GM23338 (cell line): ENCODE data around the gene EIF4G3. TPM values are rescaled to one million over a fixed set of nuclear protein-coding genes. Genes with fewer than 3 reads are reported as not detected.

Source experiments
- ATAC-seq: fragments of 200-7000 bp; cut with Tn5 transposase; 3 replicates; pipeline ENCODE4 v1.9.1; 2020
- DNase-seq: peaks from one replicate; pipeline ENCODE4 v3.0.0-alpha.2; 2015; ENCODE audit warnings: low spot score
- H2AFZ ChIP-seq: fragments of 200-600 bp; sonication (generic); 2 replicates; pipeline ENCODE4 v1.8.0; 2016; ENCODE audit warnings: antibody characterized with exemption, mild to moderate bottlenecking, moderate library complexity
- H3F3A ChIP-seq: fragments of 200-600 bp; sonication (generic); replicated peaks from 2 replicates; pipeline ENCODE4 v1.8.0; 2017; ENCODE audit warnings: antibody characterized with exemption, mixed run types, low read depth
- H3K27ac ChIP-seq: fragments of 200-600 bp; sonication (generic); 2 replicates; pipeline ENCODE4 v1.6.1; 2016; ENCODE audit warnings: low read depth
- H3K27me3 ChIP-seq: fragments of 200-600 bp; sonication (generic); 2 replicates; pipeline ENCODE4 v1.8.0; 2016; ENCODE audit warnings: mild to moderate bottlenecking, mixed run types, moderate library complexity; ENCODE audit not compliant: insufficient read depth
- H3K36me3 ChIP-seq: fragments of 200-600 bp; sonication (generic); 2 replicates; pipeline ENCODE4 v1.8.0; 2016; ENCODE audit warnings: mild to moderate bottlenecking; ENCODE audit not compliant: insufficient read depth
- H3K4me1 ChIP-seq: fragments of 200-600 bp; sonication (generic); 2 replicates; pipeline ENCODE4 v1.8.0; 2016; ENCODE audit warnings: mild to moderate bottlenecking, moderate library complexity; ENCODE audit not compliant: insufficient read depth
- H3K4me2 ChIP-seq: fragments of 200-600 bp; sonication (generic); 2 replicates; pipeline ENCODE4 v1.7.1; 2017; ENCODE audit warnings: mixed run types
- H3K4me3 ChIP-seq: fragments of 200-600 bp; sonication (generic); 2 replicates; pipeline ENCODE4 v1.6.1; 2016; ENCODE audit warnings: mixed run types
- H3K79me2 ChIP-seq: fragments of 200-600 bp; sonication (generic); replicated peaks from 2 replicates; pipeline ENCODE4 v1.8.0; 2017; ENCODE audit warnings: mild to moderate bottlenecking; ENCODE audit not compliant: insufficient read depth
- H3K9me2 ChIP-seq: fragments of 200-600 bp; sonication (generic); 2 replicates; pipeline ENCODE4 v1.8.0; 2017; ENCODE audit not compliant: insufficient read depth
- H4K20me1 ChIP-seq: fragments of 200-600 bp; sonication (generic); replicated peaks from 2 replicates; pipeline ENCODE4 v1.8.0; 2017; ENCODE audit warnings: mild to moderate bottlenecking; ENCODE audit not compliant: insufficient read depth
- H3K27ac Mint-ChIP-seq: 2 replicates; pipeline ENCODE4 v1.8.0; 2020; ENCODE audit warnings: inconsistent platforms, mild to moderate bottlenecking, moderate library complexity, mixed read lengths
- H3K27me3 Mint-ChIP-seq: 3 replicates; pipeline ENCODE4 v1.8.0; 2022; ENCODE audit warnings: low read depth, mild to moderate bottlenecking, moderate library complexity, mixed read lengths, inconsistent platforms; ENCODE audit not compliant: insufficient read depth, poor library complexity
- H3K36me3 Mint-ChIP-seq: 3 replicates; pipeline ENCODE4 v1.8.0; 2021; ENCODE audit warnings: low read depth, mild to moderate bottlenecking, inconsistent platforms, moderate library complexity, mixed read lengths
- H3K4me1 Mint-ChIP-seq: 3 replicates; pipeline ENCODE4 v1.8.0; 2020; ENCODE audit warnings: mild to moderate bottlenecking, inconsistent platforms, mixed read lengths
- H3K4me3 Mint-ChIP-seq: 3 replicates; pipeline ENCODE4 v1.8.0; 2021; ENCODE audit warnings: moderate library complexity, mild to moderate bottlenecking, inconsistent platforms, mixed read lengths
- H3K9me3 Mint-ChIP-seq: 3 replicates; pipeline ENCODE4 v1.8.0; 2020; ENCODE audit warnings: moderate library complexity, mild to moderate bottlenecking, inconsistent platforms, mixed read lengths
- CREB1 ChIP-seq: fragments of 250-450 bp; sonication (Bioruptor Pico); IDR thresholded peaks from 2 replicates; pipeline ENCODE4 v1.5.0; 2020; ENCODE audit warnings: low read depth, mild to moderate bottlenecking, moderate library complexity
- CTCF ChIP-seq, 2 experiments: fragments of 200-600 bp in 1 of 2; sonication (generic) in 1 of 2; conservative IDR thresholded peaks; 2 replicates each; pipeline versions ENCODE4 v1.5.1 to v1.6.1; 2016 to 2017; ENCODE audit warnings: antibody characterized with exemption in 2 of 2, low read depth in 2 of 2, mild to moderate bottlenecking in 2 of 2, moderate library complexity in 1 of 2
- ETS1 ChIP-seq: IDR thresholded peaks from 2 replicates; pipeline ENCODE4 v1.6.1; 2016; ENCODE audit warnings: antibody characterized with exemption
- EZH2 ChIP-seq: fragments of 200-600 bp; sonication (generic); IDR thresholded peaks from one replicate; pipeline ENCODE4 v1.8.0; 2017; ENCODE audit warnings: antibody characterized with exemption, mild to moderate bottlenecking, low read depth; ENCODE audit not compliant: unreplicated experiment
- EZH2phosphoT487 ChIP-seq: fragments of 200-600 bp; sonication (generic); IDR thresholded peaks from one replicate; pipeline ENCODE4 v1.8.1; 2018; ENCODE audit warnings: antibody characterized with exemption; ENCODE audit not compliant: unreplicated experiment
- POLR2AphosphoS5 ChIP-seq: IDR thresholded peaks from 2 replicates; pipeline ENCODE4 v1.6.1; 2016; ENCODE audit warnings: antibody characterized with exemption, low read depth
- STAT1 ChIP-seq: IDR thresholded peaks from one replicate; pipeline ENCODE4 v1.6.1; 2016; ENCODE audit warnings: antibody characterized with exemption; ENCODE audit not compliant: unreplicated experiment
- ZNF114 ChIP-seq: fragments of 250-450 bp; sonication (Bioruptor Pico); IDR thresholded peaks from 2 replicates; pipeline ENCODE4 v1.5.0; 2020; ENCODE audit warnings: mild to moderate bottlenecking, moderate library complexity
- ZNF331 ChIP-seq: fragments of 250-450 bp; sonication (Bioruptor Pico); IDR thresholded peaks from 2 replicates; pipeline ENCODE4 v1.5.0; 2020; ENCODE audit warnings: low read depth, mild to moderate bottlenecking, moderate library complexity
- polyA plus RNA-seq: library from polyadenylated mRNA; unstranded; fragments of >200 nt; fragmentation: Nextera tagmentation; extraction: Ambion mirVana; gene quantifications from 2 replicates; pipeline ENCODE4 v1.2.1, GENCODE V29; 2016
- total RNA-seq: library from RNA; depleted of rRNA; stranded (reverse); fragments of >200 nt; shearing (Covaris generic); gene quantifications from 2 replicates; pipeline ENCODE4 v1.2.3, GENCODE V29; 2014
- TF ChIP-seq, protein P1 (sequence below): fragments of 250-450 bp; sonication (Bioruptor Pico); IDR thresholded peaks from 2 replicates; pipeline ENCODE4 v1.5.0; 2020; ENCODE audit warnings: mild to moderate bottlenecking, moderate library complexity

EIF4G3 gene
- total and polyA plus RNA-seq, 2 experiments from 2014 or later, result 37.9 to 68.1 TPM

- TF ChIP-seq POLR2AphosphoS5, result no peak
- TF ChIP-seq ETS1, result no peak
- TF ChIP-seq ZNF331, result no peak
- no peak for TF ChIP-seq STAT1
- TF ChIP-seq EZH2phosphoT487, result no peak
- TF ChIP-seq EZH2, result no peak
- no peak for TF ChIP-seq CREB1 (CRISPR knock-in tag)
- TF ChIP-seq ZNF114 (CRISPR knock-in tag), result no peak
- TF ChIP-seq CTCF (conservative IDR thresholded peaks at IDR 0.05; ENCODE audit: low read depth in 2 of 2), result no peak
- Histone ChIP-seq H3K27ac (no peak overlapping the region), H3K4me1 (no peaks in the 10 kb centered on the region)
Observed at GRCh38 chr1:20883766-20884165, 292.9 kb downstream of the EIF4G3 start.

DNA sequence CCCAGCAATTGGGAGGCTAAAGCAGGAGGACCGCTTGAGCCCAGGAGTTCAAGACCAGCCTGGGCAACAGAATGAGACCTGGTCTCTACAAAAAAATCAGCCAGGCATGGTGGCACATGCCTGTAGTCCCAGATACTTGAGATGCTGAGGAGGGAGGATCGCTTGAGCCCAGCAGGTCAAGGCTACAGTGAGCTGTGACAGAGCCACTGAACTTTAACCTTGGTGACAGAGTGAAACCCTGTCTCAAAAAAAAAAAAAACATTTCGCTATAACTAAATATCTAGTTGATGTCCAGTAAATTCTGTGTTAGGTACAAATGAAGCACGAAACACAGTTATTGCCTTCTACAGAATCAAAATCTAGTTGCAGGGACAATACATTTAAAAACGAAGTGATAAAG, 293.9 kb downstream of the EIF4G3 start:
- Histone ChIP-seq H2AFZ (no peak overlapping the region), H3K4me2 (no peak overlapping the region), H3K9me2 (no peaks in the 10 kb centered on the region), H3K79me2 (no peaks in the 10 kb centered on the region), H3F3A (no peaks in the 10 kb centered on the region), H3K4me1 (no peaks in the 10 kb centered on the region), H4K20me1 (no peaks in the 10 kb centered on the region), H3K36me3 (peaks cover 5% of the 10 kb centered on the region; the same call in 1 of the 2 replicates), H3K4me3 (no peak overlapping the region), H3K27ac (0 out of 2 replicates have a peak overlapping the region, but pooled peaks have one; percentile 30), H3K27me3 (no peaks in the 10 kb centered on the region)
- no peak overlapping the region for H3K4me3 Mint-ChIP-seq
- DNase-seq, result no peak
- no peak for ATAC-seq
- H3K27ac Mint-ChIP-seq, result 0 out of 2 replicates have a peak overlapping the region, but pooled peaks have one; percentile 31
- no peaks in the 10 kb centered on the region for H3K9me3 Mint-ChIP-seq
- H3K27me3 Mint-ChIP-seq, result no peaks in the 10 kb centered on the region
- peaks cover 8% of the 10 kb centered on the region for H3K4me1 Mint-ChIP-seq
- H3K36me3 Mint-ChIP-seq, result peaks cover 13% of the 10 kb centered on the region
- TF ChIP-seq EZH2 (no peak), CREB1 (CRISPR knock-in tag) (no peak), ZNF331 (no peak), CTCF (conservative IDR thresholded peaks at IDR 0.05; ENCODE audit: low read depth in 2 of 2) (no peak)
- TF ChIP-seq, protein P1, sequence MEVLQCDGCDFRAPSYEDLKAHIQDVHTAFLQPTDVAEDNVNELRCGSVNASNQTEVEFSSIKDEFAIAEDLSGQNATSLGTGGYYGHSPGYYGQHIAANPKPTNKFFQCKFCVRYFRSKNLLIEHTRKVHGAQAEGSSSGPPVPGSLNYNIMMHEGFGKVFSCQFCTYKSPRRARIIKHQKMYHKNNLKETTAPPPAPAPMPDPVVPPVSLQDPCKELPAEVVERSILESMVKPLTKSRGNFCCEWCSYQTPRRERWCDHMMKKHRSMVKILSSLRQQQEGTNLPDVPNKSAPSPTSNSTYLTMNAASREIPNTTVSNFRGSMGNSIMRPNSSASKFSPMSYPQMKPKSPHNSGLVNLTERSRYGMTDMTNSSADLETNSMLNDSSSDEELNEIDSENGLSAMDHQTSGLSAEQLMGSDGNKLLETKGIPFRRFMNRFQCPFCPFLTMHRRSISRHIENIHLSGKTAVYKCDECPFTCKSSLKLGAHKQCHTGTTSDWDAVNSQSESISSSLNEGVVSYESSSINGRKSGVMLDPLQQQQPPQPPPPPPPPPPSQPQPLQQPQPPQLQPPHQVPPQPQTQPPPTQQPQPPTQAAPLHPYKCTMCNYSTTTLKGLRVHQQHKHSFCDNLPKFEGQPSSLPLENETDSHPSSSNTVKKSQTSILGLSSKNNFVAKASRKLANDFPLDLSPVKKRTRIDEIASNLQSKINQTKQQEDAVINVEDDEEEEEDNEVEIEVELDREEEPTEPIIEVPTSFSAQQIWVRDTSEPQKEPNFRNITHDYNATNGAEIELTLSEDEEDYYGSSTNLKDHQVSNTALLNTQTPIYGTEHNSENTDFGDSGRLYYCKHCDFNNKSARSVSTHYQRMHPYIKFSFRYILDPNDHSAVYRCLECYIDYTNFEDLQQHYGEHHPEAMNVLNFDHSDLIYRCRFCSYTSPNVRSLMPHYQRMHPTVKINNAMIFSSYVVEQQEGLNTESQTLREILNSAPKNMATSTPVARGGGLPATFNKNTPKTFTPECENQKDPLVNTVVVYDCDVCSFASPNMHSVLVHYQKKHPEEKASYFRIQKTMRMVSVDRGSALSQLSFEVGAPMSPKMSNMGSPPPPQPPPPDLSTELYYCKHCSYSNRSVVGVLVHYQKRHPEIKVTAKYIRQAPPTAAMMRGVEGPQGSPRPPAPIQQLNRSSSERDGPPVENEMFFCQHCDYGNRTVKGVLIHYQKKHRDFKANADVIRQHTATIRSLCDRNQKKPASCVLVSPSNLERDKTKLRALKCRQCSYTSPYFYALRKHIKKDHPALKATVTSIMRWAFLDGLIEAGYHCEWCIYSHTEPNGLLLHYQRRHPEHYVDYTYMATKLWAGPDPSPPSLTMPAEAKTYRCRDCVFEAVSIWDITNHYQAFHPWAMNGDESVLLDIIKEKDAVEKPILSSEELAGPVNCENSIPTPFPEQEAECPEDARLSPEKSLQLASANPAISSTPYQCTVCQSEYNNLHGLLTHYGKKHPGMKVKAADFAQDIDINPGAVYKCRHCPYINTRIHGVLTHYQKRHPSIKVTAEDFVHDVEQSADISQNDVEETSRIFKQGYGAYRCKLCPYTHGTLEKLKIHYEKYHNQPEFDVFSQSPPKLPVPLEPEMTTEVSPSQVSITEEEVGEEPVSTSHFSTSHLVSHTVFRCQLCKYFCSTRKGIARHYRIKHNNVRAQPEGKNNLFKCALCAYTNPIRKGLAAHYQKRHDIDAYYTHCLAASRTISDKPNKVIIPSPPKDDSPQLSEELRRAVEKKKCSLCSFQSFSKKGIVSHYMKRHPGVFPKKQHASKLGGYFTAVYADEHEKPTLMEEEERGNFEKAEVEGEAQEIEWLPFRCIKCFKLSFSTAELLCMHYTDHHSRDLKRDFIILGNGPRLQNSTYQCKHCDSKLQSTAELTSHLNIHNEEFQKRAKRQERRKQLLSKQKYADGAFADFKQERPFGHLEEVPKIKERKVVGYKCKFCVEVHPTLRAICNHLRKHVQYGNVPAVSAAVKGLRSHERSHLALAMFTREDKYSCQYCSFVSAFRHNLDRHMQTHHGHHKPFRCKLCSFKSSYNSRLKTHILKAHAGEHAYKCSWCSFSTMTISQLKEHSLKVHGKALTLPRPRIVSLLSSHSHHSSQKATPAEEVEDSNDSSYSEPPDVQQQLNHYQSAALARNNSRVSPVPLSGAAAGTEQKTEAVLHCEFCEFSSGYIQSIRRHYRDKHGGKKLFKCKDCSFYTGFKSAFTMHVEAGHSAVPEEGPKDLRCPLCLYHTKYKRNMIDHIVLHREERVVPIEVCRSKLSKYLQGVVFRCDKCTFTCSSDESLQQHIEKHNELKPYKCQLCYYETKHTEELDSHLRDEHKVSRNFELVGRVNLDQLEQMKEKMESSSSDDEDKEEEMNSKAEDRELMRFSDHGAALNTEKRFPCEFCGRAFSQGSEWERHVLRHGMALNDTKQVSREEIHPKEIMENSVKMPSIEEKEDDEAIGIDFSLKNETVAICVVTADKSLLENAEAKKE (CRISPR knock-in tag), result no peak

More at GRCh38 chr1:20883766-20884165, 292.9 kb downstream of the EIF4G3 start:
- Histone ChIP-seq H3K36me3 (peaks cover 5% of the 10 kb centered on the region; the same call in 1 of the 2 replicates), H3K9me2 (no peaks in the 10 kb centered on the region), H4K20me1 (no peaks in the 10 kb centered on the region), H3F3A (no peaks in the 10 kb centered on the region), H3K27me3 (no peaks in the 10 kb centered on the region), H3K79me2 (no peaks in the 10 kb centered on the region), H3K4me3 (no peak overlapping the region), H3K4me2 (no peak overlapping the region), H2AFZ (no peak overlapping the region)
- Mint-ChIP-seq H3K36me3 (peaks cover 6% of the 10 kb centered on the region; the same call in 2 of the 3 replicates), H3K27ac (peak overlapping the region; percentile 31), H3K9me3 (no peaks in the 10 kb centered on the region), H3K27me3 (no peaks in the 10 kb centered on the region), H3K4me3 (no peak overlapping the region), H3K4me1 (peaks cover 8% of the 10 kb centered on the region)
- DNase-seq, result no peak
- ATAC-seq, result no peak
